GM12892 (cell line): Measurements from ENCODE around the gene GTF2H4.

ENCODE experiments used
- POLR2A ChIP-seq: IDR thresholded peaks from 2 replicates; pipeline ENCODE4 v1.6.1; 2011; ENCODE audit warnings: low read depth, low read length, control low read depth
- POLR2AphosphoS5 ChIP-seq: IDR thresholded peaks from 2 replicates; pipeline ENCODE4 v1.6.1; 2011; ENCODE audit warnings: low read depth, low read length, control low read depth
- TAF1 ChIP-seq: IDR thresholded peaks from 2 replicates; pipeline ENCODE4 v1.6.1; 2011; ENCODE audit warnings: low read depth, mild to moderate bottlenecking, control low read depth, low read length, borderline replicate concordance

DNA sequence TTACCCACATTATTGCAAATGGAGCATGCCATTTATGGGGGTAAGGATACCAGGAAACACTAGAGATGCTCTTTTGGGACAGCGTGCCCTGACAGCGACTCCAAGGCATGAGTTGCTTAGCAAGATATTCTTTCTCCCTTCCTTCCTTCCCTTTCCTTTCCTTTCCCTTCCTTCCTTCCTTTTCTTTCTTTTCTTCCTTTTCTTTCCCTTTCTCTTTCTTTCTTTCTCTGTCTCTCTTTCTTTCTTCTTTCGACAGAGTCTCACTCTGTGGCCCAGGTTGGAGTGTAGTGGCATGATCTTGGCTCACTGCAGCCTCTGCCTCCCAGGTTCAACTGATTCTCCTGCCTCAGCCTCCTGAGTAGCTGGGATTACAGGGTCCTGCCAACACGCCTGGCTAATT lies 36.0 kb downstream of the GTF2H4 start:
- TF ChIP-seq POLR2A: no peak
- no peak for TF ChIP-seq POLR2AphosphoS5
- no peak for TF ChIP-seq TAF1
